Left cardiac atrium (tissue), 4 donors: ENCODE data around the gene CXCR5. TPM values are rescaled to one million over a fixed set of nuclear protein-coding genes. Genes with fewer than 3 reads are reported as not detected.
A peak's percentile ranks its signal among the peaks of the same experiment; 100 is the strongest.

Source experiments
- ATAC-seq, 2 donors: fragments of 200-7000 bp; cut with Tn5 transposase; one replicate each; pipeline ENCODE4 v1.9.1; 2020; ENCODE audit warnings: mild to moderate bottlenecking in 2 of 2, moderate library complexity in 2 of 2
- DNase-seq: peaks from one replicate; pipeline ENCODE4 v3.0.0-alpha.2; 2020
- intact Hi-C, 2 donors: fragments of 100-400 bp; cut with DNase I; formaldehyde crosslinking; loops; one replicate each; pipeline versions ENCODE4 v1.14.1 to v1.15.1; 2022 to 2023
- total RNA-seq, 2 donors: library from RNA; stranded (reverse); fragmentation: NEBNext Ultra II Directional; extraction: Animal tissue kit (Norgen Biotek cat#: 25700); gene quantifications; one replicate each; pipeline ENCODE4 v1.2.1, GENCODE V29; 2021
- donor health status: DM: no; HTN: yes; CAD: no.
- donor health status: DM: no; HTN: yes; CAD: no; lungs with severe emphysema.
- donor health status: DM: yes; HTN: yes; CAD: no.
- donor health status: Dilated cardiomyopathy.

CXCR5 gene
- total RNA-seq, 2 donors from 2014 or later = not detected

DNA sequence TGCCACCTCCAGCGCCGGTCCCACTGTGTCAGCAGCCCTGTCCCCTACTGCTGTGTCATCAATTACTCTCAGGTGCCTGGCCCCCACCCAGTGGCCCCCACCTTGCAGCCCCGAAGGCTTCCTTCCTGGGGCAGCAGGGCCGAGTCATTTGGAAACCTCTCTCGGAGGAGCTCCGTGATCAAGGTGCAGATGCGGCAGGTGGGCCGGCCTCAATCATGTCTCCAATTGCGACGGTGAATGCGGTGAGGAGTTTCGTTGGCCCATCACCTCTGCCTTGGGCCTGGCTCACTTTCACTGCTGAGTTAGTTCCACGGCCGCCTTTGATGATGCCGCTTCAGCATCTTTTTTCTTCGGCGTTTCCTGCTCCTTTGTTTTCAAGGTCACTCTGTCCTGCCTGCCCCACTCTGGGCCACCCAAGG lies 11.3 kb upstream of the CXCR5 start:
- no peak for DNase-seq
- intact Hi-C loops = loop anchor here in 1 of 2 donors (5.0 kb wide), 1 partner anchor 80 kb away; the partner anchor contains the start of gene DDX6
- no peak for ATAC-seq

DNA sequence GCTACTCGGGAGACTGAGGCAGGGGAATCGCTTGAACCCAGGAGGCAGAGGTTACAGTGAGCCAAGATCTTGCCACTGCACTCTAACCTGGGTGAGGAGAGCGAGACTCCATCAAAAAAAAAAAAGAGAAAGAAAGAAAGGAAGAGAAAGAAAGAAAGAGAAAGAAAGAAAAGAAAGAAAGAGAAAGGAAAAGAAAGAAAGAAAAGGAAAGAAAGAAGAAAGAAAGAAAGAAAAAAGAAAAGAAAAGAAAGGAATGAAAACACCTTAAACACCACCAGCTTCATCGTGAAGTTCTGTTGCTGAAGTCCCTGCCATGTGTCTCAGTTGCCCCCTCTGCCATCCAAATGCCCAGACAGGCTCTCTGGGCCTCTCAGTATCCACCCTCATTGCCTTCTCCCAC lies 9.9 kb upstream of the CXCR5 start:
- DNase-seq = no peak
- ATAC-seq = no peak
- intact Hi-C loops = loop anchor here in 1 of 2 donors (5.0 kb wide), 1 partner anchor 82 kb away; the partner anchor contains the start of gene DDX6

DNA sequence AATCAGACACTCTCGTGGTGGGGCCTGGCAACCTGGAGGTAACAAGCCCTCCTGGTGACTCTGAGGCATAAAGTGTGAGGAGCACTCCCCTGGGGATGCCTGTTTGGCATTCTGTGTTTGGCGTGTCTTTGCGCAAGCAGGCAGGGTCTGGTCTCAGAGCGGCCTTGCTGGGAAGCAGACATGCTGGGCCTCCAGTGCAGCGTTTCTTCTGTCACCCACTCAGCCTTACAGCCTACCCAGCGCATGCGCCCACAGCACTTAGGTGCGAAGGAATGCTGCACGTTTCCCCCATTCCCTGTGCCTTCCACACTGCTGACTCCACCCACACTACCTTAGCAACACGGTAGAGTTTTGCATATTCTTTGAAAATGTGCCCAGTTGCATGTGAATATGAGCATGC lies 7.4 kb upstream of the CXCR5 start:
- peak in 1 of 2 donors; percentile 10 for ATAC-seq
- intact Hi-C loops = no loop called here
- no peak for DNase-seq

DNA sequence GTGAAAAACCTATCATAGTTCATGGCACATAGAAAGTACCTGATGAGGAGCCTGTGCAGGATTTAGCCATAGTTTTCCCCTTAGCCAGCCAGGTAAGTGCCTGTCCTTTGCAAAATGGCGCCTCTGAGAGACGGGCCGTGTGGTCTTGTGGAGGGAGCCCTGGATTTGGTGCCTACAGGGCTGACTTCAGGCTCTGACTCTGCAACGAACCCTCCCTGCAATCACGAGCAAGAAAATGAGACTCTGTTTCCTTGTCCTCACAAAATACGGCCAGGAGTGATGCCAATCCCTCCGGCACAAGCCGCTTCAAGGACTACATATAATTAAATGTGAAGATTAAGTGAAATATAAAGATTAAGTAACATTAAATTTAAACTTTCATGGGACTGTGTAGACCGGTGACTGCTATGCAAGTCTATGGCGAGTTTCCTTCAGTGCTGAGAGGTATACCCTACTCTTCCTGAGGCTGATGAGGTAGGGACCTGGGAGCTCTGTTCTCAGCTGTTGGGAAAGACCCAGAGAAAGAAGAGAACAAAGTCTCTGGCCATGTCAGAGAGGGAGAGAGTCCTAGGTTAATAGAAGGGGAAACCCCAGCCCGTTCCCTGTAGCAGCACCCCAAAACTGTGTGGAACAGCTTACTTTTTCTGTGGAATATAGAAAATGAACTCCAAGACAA lies 6.1 kb upstream of the CXCR5 start:
- DNase-seq = no peak
- intact Hi-C loops = no loop called here
- no peak for ATAC-seq

DNA sequence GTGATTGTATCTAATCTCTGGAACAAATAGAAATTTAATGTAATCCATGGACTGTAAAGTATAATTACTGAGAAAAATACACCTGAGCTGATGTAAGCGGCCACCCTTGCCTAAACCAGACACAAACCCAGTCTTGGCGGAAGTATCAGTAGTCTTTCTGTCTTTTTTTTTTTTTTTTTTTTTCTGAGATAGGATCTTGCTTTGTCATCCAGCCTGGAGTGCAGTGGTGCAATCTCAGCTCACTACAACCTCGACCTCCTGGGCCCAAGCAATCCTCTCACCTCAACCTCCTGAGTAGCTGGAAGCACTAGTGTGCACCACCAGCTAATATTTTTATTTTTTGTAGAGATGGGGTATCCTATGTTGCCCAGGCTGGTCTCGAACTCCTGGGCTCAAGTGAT lies 5.5 kb upstream of the CXCR5 start:
- intact Hi-C loops = no loop called here
- ATAC-seq = no peak

DNA sequence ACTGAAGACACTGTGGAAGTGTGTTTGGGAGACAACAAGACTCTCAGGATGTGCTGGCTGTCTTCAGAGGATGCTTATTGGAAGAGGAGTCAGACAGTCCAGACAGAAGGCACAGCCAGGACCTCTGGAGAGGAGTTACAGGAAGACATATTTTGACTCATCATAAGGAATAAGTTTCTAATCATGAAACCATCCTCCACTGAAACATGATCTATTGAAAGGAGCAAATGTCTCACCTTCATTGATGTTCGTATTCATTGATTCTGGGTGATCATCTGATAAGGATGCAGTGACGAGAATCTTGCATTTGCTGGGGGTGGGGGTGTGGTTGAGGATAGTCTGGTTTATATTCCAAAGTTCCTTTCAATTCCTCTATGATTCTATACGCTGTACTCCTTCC lies 2.5 kb upstream of the CXCR5 start:
- no peak for DNase-seq
- intact Hi-C loops = no loop called here
- no peak for ATAC-seq

More for the DNA sequence above, 5.5 kb upstream of the CXCR5 start:
- no peak for DNase-seq

DNA sequence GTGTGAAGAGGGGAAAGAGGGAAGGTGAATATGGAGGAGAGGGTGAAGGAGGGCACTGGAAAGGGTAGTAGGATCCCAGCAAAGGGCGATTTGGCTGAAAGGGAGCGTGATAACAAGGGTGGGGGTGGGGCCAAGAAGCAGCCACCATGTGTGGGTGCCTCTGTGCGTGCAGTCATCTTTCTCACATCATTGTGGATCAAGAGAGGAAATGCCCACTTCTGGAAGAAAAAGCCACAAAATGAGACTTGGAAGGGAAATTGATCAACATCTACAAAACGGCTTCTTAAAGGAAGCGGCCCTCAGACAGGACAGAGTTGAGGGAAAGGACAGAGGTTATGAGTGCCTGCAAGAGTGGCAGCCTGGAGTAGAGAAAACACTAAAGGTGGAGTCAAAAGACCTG lies 1.2 kb upstream of the CXCR5 start:
- DNase-seq (no peak), ATAC-seq (no peak)
- intact Hi-C loops = no loop called here

DNA sequence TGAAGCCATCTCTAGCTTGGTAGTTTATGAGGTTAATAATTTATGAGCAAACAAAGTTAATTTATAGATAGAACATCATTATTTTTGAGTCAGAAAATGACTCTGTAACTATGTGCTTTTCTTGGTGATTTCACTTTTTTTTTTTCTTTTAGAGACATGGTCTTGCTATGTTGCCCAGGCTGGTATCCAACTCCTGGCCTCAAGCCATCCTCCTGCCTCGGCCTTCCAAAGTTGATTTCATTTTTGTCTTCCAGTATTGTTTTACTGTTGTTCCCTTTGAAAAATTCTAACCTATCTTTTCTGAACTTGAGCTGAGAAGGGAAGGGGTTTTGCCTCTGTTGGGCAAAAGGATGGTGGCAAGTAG lies 706 bp upstream of the CXCR5 start:
- no peak for ATAC-seq
- DNase-seq = no peak
- intact Hi-C loops = no loop called here

DNA sequence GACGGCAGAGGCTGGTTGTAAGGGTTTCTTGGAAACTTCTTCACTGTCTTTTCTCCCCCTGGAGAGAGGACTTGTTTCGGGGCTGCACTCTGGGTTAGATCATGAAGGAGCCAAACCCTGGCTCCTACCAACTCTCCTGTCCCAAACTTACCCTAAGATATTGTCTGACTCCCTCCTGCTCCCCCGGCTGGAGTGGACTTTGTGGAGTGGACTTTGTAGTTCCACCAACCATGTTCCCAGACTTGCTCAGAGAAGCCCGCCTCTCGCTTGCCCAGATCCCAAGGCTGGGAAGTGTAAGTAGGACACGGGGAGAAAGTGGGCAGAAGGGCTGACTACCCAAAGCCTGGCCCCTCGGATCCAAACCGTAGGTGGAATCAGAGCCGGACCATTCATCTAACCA lies 1.2 kb downstream of the CXCR5 start:
- intact Hi-C loops = no loop called here
- ATAC-seq (no peak), DNase-seq (no peak)

DNA sequence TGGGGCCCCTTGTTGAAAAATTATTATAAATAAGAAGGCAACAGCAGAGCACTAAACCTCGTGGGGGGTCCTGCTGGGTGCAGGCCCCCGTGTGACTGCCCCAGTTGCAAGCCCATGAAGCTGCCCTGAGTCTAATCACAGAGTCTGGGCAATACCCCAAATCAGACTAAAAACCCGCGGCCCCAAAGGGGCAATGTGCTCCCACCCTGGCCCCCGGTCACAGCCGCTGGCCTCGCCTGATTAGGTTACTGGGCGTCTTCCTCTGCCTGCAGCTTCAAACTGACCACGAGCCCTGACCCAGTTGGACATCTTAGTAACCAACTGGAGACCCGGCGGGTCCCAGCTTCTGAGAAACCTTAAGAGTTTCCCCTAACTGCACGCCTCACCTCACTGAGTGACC lies 1.6 kb downstream of the CXCR5 start:
- no peak for DNase-seq
- no peak for ATAC-seq
- intact Hi-C loops = no loop called here

DNA sequence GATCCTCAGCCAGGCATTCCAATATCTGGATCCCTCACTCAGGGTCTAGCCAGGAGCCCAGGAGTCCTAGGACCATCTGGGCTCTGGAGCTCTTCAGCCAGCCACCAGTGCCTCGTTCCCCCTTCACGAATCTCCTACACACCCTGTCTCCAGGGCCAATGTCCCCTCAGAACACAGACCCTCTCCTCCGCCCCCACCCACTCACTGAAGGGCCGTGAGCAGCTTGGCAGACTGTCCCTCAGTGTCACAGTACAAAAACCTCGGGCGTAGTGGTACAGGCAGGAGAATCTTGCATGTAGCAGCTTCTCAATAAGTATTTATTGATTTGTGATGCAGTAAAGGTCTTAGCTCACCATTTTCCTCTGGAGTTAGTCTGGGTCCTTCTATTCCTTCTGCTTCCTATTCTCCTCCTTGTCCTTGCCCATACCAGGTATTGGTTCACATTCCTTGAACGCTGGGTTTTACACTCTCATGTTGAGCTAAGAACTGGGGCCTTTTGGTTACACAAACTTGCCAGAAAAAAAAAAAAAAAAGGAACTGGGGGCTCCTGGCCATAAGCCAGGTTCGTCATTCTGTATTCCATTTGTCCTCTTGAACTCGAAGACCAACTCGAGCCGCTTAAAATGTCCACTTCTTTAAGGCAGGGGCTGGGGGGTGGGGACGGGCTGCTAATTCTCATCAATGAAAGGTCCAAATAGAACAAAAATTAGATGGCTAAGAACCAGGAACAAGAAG lies 2.3 kb downstream of the CXCR5 start:
- ATAC-seq (no peak), DNase-seq (no peak)
- intact Hi-C loops = no loop called here

DNA sequence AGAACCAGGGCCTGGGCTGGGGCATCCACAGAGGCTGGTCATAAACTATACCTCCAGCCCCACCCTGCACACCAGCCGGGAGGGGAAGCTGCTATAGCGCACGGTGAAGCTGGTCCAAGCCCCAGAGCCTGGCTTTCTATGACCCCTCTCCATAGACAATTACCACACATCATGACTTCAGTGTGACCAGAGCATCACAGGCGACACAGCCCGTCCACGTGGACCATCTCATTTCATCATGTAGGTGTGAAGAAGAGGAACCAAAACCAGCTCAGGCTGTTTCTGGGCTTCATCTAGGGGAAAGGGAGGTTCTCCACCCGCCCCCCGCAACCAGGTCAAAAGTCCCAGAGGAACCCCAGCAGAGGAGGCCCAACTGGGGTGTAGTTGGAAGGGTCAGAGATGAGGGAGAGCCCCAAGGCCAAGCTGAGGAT lies 3.0 kb downstream of the CXCR5 start:
- no peak for DNase-seq
- ATAC-seq = no peak
- intact Hi-C loops = no loop called here

DNA sequence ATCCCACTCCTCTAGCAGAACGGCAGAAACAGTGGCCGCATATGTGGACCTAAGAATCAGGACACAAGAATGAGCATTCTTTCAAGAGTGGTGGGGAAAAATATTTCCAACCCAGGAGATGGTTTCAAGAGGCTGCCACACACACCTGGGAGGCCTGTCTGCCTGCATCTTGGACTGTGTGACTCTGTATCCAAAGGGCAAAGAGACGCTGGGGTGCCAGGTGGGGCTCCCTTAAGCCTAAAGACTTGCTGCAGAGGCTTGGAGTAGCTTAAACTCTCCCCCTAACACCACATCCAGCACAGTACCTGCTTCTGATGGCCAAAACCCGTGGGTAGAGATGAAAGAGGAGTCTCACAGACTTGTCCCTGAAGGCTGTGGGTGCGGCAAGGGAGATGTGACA lies 3.5 kb downstream of the CXCR5 start:
- DNase-seq (no peak), ATAC-seq (no peak)
- intact Hi-C loops = no loop called here

DNA sequence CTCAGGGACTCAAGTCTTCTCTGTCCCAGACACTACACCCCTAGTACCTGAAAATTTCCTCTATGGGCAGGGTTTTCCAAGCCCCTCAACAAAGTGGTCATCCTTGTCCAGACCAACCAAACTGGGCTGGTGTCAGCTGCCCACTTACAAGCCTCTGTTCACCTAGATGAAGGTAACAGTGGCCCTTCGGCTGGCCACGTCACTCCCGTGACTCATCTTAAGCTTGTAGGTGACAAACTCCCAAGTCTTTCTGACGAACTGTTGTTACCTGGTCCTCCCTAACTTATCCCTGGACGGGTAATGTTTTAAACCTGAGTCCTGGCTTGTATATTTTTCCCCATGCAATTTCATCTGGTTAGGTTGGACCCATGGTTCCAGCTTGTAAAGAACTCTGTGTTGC lies 4.7 kb downstream of the CXCR5 start:
- DNase-seq (no peak), ATAC-seq (no peak)
- intact Hi-C loops = no loop called here

DNA sequence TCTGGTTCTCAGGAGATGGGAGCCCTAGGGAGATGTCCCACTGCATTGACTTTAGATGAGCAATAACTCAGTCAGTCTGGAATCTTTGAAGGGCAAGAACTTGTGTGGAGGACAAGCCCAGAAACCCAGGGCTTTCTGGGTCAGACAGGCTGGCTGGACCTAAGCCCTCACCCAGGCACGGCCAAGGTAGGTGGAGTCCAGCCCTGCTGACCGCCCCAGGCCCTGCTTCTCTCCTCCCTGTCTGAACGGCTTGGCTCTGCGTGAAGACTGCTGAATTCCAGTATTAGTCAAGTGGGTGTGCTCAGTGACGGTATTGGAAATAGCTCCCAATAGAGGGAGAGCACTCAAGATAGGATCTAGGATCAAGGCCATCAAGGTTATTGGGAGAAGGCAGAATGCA lies 6.1 kb downstream of the CXCR5 start:
- DNase-seq = peak; percentile 88
- ATAC-seq = peak; percentile 90
- intact Hi-C loops = loop anchor here in 1 of 2 donors (5.0 kb wide), 1 partner anchor 43 kb away; no protein-coding TSS in a partner anchor

DNA sequence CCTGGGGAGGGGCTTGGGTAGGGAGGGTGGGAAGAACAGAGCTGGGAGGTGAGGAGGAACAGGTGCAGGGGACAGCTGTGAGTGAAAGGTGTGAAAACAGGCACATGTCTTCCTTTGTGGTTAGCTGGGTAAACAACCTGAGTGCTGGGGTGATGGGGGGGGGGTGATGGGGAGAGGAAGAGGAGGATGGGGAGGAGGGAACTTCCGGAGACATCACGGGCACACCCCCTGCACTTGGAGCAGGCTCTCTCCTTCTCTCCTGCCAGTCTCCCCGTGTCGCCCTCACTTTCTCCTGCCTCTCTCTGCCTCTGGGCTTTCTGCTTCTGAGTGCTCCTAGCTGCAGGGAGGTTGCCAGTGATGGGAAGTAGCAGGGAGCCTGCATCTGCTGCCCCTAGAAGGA lies 8.8 kb downstream of the CXCR5 start:
- intact Hi-C loops = loop anchor here in 1 of 2 donors (5.0 kb wide), 1 partner anchor 40 kb away; no protein-coding TSS in a partner anchor
- ATAC-seq = no peak
- DNase-seq = no peak

DNA sequence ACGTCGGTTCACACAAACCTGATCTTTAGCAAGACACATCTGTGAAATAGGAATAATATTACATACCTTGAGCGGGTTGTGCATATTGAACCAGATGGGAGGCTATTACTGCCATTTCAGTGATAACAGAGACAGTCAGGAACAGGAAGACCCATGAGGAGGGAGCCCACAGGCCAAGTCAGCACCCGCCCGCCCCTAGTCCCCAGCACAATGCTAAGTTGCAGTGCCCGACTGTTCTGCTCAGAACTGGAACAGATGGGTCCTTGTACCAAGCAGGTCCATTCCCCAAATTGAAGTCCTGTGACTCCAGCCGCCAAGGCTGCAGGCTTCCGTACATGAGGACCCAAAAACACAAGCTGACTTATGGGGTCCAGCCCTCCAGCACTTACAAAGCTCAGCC lies 9.3 kb downstream of the CXCR5 start:
- ATAC-seq (no peak), DNase-seq (no peak)
- intact Hi-C loops = loop anchor here in 1 of 2 donors (5.0 kb wide), 1 partner anchor 39 kb away; no protein-coding TSS in a partner anchor

DNA sequence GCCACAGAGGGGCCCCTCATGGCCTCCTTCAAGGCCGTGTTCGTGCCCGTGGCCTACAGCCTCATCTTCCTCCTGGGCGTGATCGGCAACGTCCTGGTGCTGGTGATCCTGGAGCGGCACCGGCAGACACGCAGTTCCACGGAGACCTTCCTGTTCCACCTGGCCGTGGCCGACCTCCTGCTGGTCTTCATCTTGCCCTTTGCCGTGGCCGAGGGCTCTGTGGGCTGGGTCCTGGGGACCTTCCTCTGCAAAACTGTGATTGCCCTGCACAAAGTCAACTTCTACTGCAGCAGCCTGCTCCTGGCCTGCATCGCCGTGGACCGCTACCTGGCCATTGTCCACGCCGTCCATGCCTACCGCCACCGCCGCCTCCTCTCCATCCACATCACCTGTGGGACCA lies 10.0 kb downstream of the CXCR5 start:
- no peak for ATAC-seq
- intact Hi-C loops = loop anchor here in 1 of 2 donors (5.0 kb wide), 1 partner anchor 39 kb away; no protein-coding TSS in a partner anchor

DNA sequence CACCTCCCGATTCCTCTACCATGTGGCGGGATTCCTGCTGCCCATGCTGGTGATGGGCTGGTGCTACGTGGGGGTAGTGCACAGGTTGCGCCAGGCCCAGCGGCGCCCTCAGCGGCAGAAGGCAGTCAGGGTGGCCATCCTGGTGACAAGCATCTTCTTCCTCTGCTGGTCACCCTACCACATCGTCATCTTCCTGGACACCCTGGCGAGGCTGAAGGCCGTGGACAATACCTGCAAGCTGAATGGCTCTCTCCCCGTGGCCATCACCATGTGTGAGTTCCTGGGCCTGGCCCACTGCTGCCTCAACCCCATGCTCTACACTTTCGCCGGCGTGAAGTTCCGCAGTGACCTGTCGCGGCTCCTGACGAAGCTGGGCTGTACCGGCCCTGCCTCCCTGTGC lies 10.5 kb downstream of the CXCR5 start:
- ATAC-seq = no peak
- intact Hi-C loops = loop anchor here in 1 of 2 donors (5.0 kb wide), 1 partner anchor 38 kb away; no protein-coding TSS in a partner anchor
- no peak for DNase-seq

More for the DNA sequence above, 10.0 kb downstream of the CXCR5 start:
- no peak for DNase-seq
